ENCODE measurements around the gene SH3PXD2B.

Gene SH3PXD2B

GRCh38 chr5:172442592-172442991 is 11.7 kb downstream of the SH3PXD2B start:
- no peak for DNase-seq (ENCODE audit: extremely low read depth, low read depth)
- no peak for TF ChIP-seq CTCF (IDR thresholded peaks at IDR 0.05; ENCODE audit: low read depth, low read length)

- DNase-seq (ENCODE audit: extremely low read depth, low read depth), result no peak
- no peak for TF ChIP-seq CTCF (IDR thresholded peaks at IDR 0.05; ENCODE audit: low read depth, low read length)
Observed at GRCh38 chr5:172441262-172441751, 13.0 kb downstream of the SH3PXD2B start.

GRCh38 chr5:172440486-172440885 is 13.8 kb downstream of the SH3PXD2B start:
- TF ChIP-seq CTCF (IDR thresholded peaks at IDR 0.05; ENCODE audit: low read depth, low read length), result no peak
- no peak for DNase-seq (ENCODE audit: extremely low read depth, low read depth)

- TF ChIP-seq CTCF (IDR thresholded peaks at IDR 0.05; ENCODE audit: low read depth, low read length), result no peak
- DNase-seq (ENCODE audit: extremely low read depth, low read depth), result no peak
Observed at GRCh38 chr5:172439785-172440477, 14.4 kb downstream of the SH3PXD2B start.

- no peak for DNase-seq (ENCODE audit: extremely low read depth, low read depth)
- no peak for TF ChIP-seq CTCF (IDR thresholded peaks at IDR 0.05; ENCODE audit: low read depth, low read length)
Observed at GRCh38 chr5:172438319-172438668, 16.0 kb downstream of the SH3PXD2B start.

- DNase-seq (ENCODE audit: extremely low read depth, low read depth), result no peak
- no peak for TF ChIP-seq CTCF (IDR thresholded peaks at IDR 0.05; ENCODE audit: low read depth, low read length)
Observed at GRCh38 chr5:172437445-172438318, 16.6 kb downstream of the SH3PXD2B start.

- TF ChIP-seq CTCF (IDR thresholded peaks at IDR 0.05; ENCODE audit: low read depth, low read length), result no peak
- DNase-seq (ENCODE audit: extremely low read depth, low read depth), result no peak
Observed at GRCh38 chr5:172436879-172437369, 17.4 kb downstream of the SH3PXD2B start.
